B cell (primary cell): ENCODE measurements around the gene SLC6A12. TPM values are rescaled to one million over a fixed set of nuclear protein-coding genes. Genes with fewer than 3 reads are reported as not detected.

Experiments used
- ATAC-seq: fragments of 200-7000 bp; cut with Tn5 transposase; one replicate; pipeline ENCODE4 v1.10.0; 2021; ENCODE audit warnings: low read depth, mild to moderate bottlenecking, moderate number of reproducible peaks, moderate library complexity
- CTCF ChIA-PET: fragments of 350-600 bp; sonication (Branson Sonifier 250); formaldehyde crosslinking; loops from one replicate; lab custom pipeline; 2021; ENCODE audit warnings: antibody characterized with exemption, inconsistent platforms; lab: Charles Lee
- POLR2A ChIA-PET: fragments of 350-600 bp; sonication (Branson Sonifier 250); formaldehyde crosslinking; loops from one replicate; lab custom pipeline; 2021; ENCODE audit warnings: antibody characterized with exemption; lab: Charles Lee
- DNase-seq: peaks from one replicate; pipeline ENCODE4 v3.0.0; 2013
- H2AFZ ChIP-seq: 2 replicates; pipeline ENCODE4 v1.6.1; 2012; ENCODE audit warnings: mild to moderate bottlenecking, low read depth, low read length; ENCODE audit not compliant: insufficient read depth, poor library complexity, severe bottlenecking
- H3K27ac ChIP-seq, 2 donors: 1 replicate in 1 of 2; 2 replicates in 1 of 2; pipeline ENCODE4 v1.5.1; 2012 to 2013; ENCODE audit warnings: low read length in 2 of 2, mild to moderate bottlenecking in 2 of 2, moderate library complexity in 1 of 2
- H3K27me3 ChIP-seq, 4 experiments: fragments of 200-600 bp in 1 of 4; sonication (generic) in 1 of 4; replicated peaks in 1 of 4; 1 replicate in 2 of 4; 2 replicates in 2 of 4; pipeline versions ENCODE4 v1.6.1 to v1.7.0; 2013 to 2016; ENCODE audit warnings: low read length in 3 of 4, mild to moderate bottlenecking in 2 of 4, mixed read lengths in 1 of 4, moderate library complexity in 1 of 4; ENCODE audit not compliant: insufficient read depth in 4 of 4, control insufficient read depth in 3 of 4; ENCODE audit errors: control extremely low read depth in 1 of 4
- H3K36me3 ChIP-seq, 2 experiments: replicated peaks in 1 of 2; 1 replicate in 1 of 2; 2 replicates in 1 of 2; pipeline versions ENCODE4 v1.6.1 to v1.7.1; 2013; ENCODE audit warnings: low read length in 1 of 2; ENCODE audit not compliant: insufficient read depth in 2 of 2, control insufficient read depth in 1 of 2; ENCODE audit errors: control extremely low read depth in 1 of 2, extremely low read depth in 1 of 2
- H3K4me1 ChIP-seq, 2 donors: fragments of 200-600 bp in 1 of 2; sonication (generic) in 1 of 2; 1 replicate in 1 of 2; 2 replicates in 1 of 2; pipeline versions ENCODE4 v1.5.1 to v1.6.1; 2013 to 2017; ENCODE audit warnings: low read length in 2 of 2; ENCODE audit not compliant: control insufficient read depth in 2 of 2, insufficient read depth in 2 of 2
- H3K4me2 ChIP-seq: replicated peaks from 2 replicates; pipeline ENCODE3; 2012; ENCODE audit warnings: mild to moderate bottlenecking, low read depth, low read length; ENCODE audit not compliant: poor library complexity, severe bottlenecking
- H3K4me3 ChIP-seq, 5 experiments: fragments of 200-600 bp in 1 of 5; sonication (generic) in 1 of 5; 1 replicate in 3 of 5; 2 replicates in 2 of 5; pipeline versions ENCODE4 v1.5.1 to v1.7.0; 2011 to 2016; ENCODE audit warnings: low read length in 4 of 5, mild to moderate bottlenecking in 4 of 5, low read depth in 2 of 5, control low read depth in 1 of 5, moderate library complexity in 1 of 5; ENCODE audit not compliant: insufficient read depth in 1 of 5; ENCODE audit errors: control extremely low read depth in 1 of 5, extremely low read depth in 1 of 5
- H3K79me2 ChIP-seq: fragments of 200-600 bp; sonication (generic); one replicate; pipeline ENCODE4 v1.6.0; 2016; ENCODE audit warnings: low read length; ENCODE audit not compliant: control insufficient read depth, insufficient read depth
- H3K9ac ChIP-seq: fragments of 200-600 bp; sonication (generic); 2 replicates; pipeline ENCODE4 v1.6.1; 2017; ENCODE audit warnings: mild to moderate bottlenecking, low read length, moderate library complexity
- H3K9me3 ChIP-seq, 3 donors: one replicate each; pipeline versions ENCODE4 v1.6.1 to v1.7.1; 2013; ENCODE audit warnings: low read length in 2 of 3; ENCODE audit not compliant: control insufficient read depth in 2 of 3, insufficient read depth in 1 of 3; ENCODE audit errors: control extremely low read depth in 1 of 3
- H4K20me1 ChIP-seq: 2 replicates; pipeline ENCODE4 v1.6.0; 2012; ENCODE audit warnings: mild to moderate bottlenecking, low read length; ENCODE audit not compliant: insufficient read depth, control insufficient read depth, poor library complexity, severe bottlenecking
- H3K27ac Mint-ChIP-seq: one replicate; pipeline ENCODE4 v1.8.0; 2021; ENCODE audit warnings: mixed read lengths
- H3K27me3 Mint-ChIP-seq: one replicate; pipeline ENCODE4 v1.8.0; 2021; ENCODE audit warnings: mixed read lengths
- H3K4me1 Mint-ChIP-seq: one replicate; pipeline ENCODE4 v1.8.0; 2021; ENCODE audit warnings: mixed read lengths
- H3K4me3 Mint-ChIP-seq: one replicate; pipeline ENCODE4 v1.8.0; 2021; ENCODE audit warnings: mixed read lengths
- H3K9me3 Mint-ChIP-seq: one replicate; pipeline ENCODE4 v1.8.0; 2022; ENCODE audit warnings: mixed read lengths; ENCODE audit not compliant: insufficient read depth
- EZH2 ChIP-seq: IDR thresholded peaks from 2 replicates; pipeline ENCODE4 v1.6.1; 2012; ENCODE audit warnings: borderline replicate concordance, low read depth, mild to moderate bottlenecking, moderate library complexity, low read length; ENCODE audit not compliant: insufficient read depth, poor library complexity, severe bottlenecking
- WGBS: methylation state at CpG from one replicate; pipeline ENCODE4 v1.1.5; 2013; ENCODE audit warnings: missing lambda C conversion rate; ENCODE audit not compliant: insufficient coverage; 5-methylcytosine and 5-hydroxymethylcytosine counted together
- intact Hi-C: fragments of 100-400 bp; cut with micrococcal nuclease; formaldehyde crosslinking; loops from one replicate; pipeline ENCODE4 v1.10.0; 2022
- polyA plus RNA-seq: library from polyadenylated mRNA; depleted of rRNA; stranded (reverse); fragments of >200 nt; gene quantifications from 2 replicates; pipeline ENCODE4 v1.2.3, GENCODE V29; 2012
- total RNA-seq, 2 donors: library from RNA; stranded (reverse); fragments of 120-200 nt in 1 of 2; gene quantifications; 1 replicate in 1 of 2; 2 replicates in 1 of 2; pipeline versions ENCODE4 v1.2.3 to v1.2.4, GENCODE V29; 2013 to 2022
- TF ChIP-seq, protein P1 (sequence below): fragments of 200-600 bp; IDR thresholded peaks from one replicate; pipeline ENCODE4 v1.8.0; 2022; ENCODE audit warnings: antibody characterized with exemption, mild to moderate bottlenecking

The SLC6A12 gene
- total and polyA plus RNA-seq, 2 donors (not counting 1 experiment from before 2014, with no cell fraction given) = 0.06 TPM; not detected in 1

DNA sequence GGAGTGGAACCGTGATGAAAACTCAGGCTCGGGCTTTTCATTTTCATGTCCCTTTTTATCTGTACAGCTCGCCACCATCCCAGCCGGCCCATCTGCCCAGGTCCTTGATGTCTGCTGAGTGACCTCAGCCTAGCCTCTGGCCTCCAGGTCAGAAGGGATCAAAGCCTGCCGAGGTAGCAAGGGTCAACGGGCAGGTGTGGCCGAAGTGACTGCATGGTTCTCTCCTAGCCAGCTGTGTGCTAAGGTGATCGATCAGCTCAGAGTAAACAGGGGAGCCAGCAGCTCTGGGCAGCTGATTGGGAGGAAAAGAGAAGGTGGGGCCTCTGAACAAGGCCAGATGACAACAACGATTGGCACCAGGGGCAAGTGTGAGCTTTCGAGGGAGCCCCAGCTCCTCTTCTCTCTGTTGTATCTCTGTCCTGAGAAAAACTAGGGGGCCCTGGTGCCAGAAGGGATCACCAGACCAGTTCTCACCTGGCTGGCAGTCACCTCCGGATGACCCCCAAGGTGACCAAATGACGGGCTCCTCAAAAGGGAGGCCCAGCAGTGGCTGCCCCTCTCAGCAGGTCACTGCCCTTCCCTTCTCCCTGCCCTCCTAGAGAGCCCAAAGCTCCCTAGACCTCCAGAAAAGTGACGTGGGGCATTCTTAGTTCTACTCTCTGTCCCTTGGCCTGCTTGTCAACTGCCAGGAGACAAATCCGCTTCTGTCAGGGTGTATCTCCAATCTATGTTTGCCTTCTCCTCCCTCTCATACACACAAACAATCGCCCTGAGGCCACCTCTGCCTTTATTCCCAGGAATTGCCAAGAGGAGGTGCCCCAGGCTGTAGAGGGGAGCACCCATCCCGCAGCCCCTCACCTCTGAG, 3.4 kb downstream of the SLC6A12 start:
- Histone ChIP-seq H3K9me3 (peaks cover 0 to 8% (median 0%) of the 10 kb centered on the region in 3 donors), H3K27ac (no peak overlapping the region), H3K4me2 (no peak overlapping the region), H3K79me2 (no peaks in the 10 kb centered on the region), H3K36me3 (no peaks in the 10 kb centered on the region), H4K20me1 (no peaks in the 10 kb centered on the region), H2AFZ (no peak overlapping the region), H3K4me3 (no peak overlapping the region), H3K27me3 (peaks cover 0 to 26% (median 4%) of the 10 kb centered on the region in 4 experiments), H3K4me1 (peaks cover 3 to 8% of the 10 kb centered on the region in 2 donors), H3K9ac (no peak overlapping the region)
- peaks cover 55% of the 10 kb centered on the region for H3K27me3 Mint-ChIP-seq
- H3K9me3 Mint-ChIP-seq = peaks cover 2% of the 10 kb centered on the region
- ChIA-PET CTCF (no interaction called here), POLR2A (no interaction called here)
- no peak for ATAC-seq
- no peak overlapping the region for H3K4me3 Mint-ChIP-seq
- 86% methylated on average over 12 of the region's 16 CpGs for WGBS
- no peak overlapping the region for H3K27ac Mint-ChIP-seq
- peaks cover 10% of the 10 kb centered on the region for H3K4me1 Mint-ChIP-seq
- no peak for DNase-seq
- intact Hi-C loops = no loop called here
- TF ChIP-seq, protein P1, sequence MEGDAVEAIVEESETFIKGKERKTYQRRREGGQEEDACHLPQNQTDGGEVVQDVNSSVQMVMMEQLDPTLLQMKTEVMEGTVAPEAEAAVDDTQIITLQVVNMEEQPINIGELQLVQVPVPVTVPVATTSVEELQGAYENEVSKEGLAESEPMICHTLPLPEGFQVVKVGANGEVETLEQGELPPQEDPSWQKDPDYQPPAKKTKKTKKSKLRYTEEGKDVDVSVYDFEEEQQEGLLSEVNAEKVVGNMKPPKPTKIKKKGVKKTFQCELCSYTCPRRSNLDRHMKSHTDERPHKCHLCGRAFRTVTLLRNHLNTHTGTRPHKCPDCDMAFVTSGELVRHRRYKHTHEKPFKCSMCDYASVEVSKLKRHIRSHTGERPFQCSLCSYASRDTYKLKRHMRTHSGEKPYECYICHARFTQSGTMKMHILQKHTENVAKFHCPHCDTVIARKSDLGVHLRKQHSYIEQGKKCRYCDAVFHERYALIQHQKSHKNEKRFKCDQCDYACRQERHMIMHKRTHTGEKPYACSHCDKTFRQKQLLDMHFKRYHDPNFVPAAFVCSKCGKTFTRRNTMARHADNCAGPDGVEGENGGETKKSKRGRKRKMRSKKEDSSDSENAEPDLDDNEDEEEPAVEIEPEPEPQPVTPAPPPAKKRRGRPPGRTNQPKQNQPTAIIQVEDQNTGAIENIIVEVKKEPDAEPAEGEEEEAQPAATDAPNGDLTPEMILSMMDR = no peak
- TF ChIP-seq EZH2 = no peak

DNA sequence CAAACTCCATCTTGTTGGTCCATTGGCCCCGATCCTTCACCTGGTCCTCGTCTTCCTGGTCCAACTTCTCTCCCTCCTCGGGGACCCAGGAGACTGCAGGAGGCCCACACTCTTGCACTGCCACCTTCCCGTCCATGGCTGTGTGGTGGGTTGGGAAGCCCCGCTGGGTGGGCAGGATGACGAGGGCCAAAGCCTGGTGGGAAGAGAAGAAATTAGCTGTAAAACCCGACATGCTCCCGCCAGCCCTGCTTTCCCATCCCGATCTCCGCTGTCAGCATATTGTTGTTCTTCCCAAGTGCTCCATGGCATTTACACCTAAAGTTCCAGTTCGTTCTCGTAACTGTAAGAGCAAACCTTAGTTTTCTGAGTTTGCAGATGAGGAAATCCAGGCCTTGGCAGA, 4.1 kb downstream of the SLC6A12 start:
- ATAC-seq = no peak
- H3K36me3 ChIP-seq = no peaks in the 10 kb centered on the region
- H3K27ac Mint-ChIP-seq = no peak overlapping the region
- no peaks in the 10 kb centered on the region for H3K79me2 ChIP-seq
- no peak overlapping the region for H3K4me2 ChIP-seq
- TF ChIP-seq EZH2 = no peak
- TF ChIP-seq, protein P1 = no peak
- H3K4me3 Mint-ChIP-seq = no peak overlapping the region
- H3K4me1 Mint-ChIP-seq = peaks cover 10% of the 10 kb centered on the region
- ChIA-PET CTCF (interaction anchor here (0.6 kb wide), 1 partner anchor 13 kb away, joined by 3 read pairs; no protein-coding TSS in a partner anchor), POLR2A (no interaction called here)
- H3K27me3 Mint-ChIP-seq = peaks cover 55% of the 10 kb centered on the region
- DNase-seq = no peak
- peaks cover 0 to 31% (median 7%) of the 10 kb centered on the region in 4 experiments for H3K27me3 ChIP-seq
- H3K9me3 ChIP-seq = peaks cover 0 to 8% (median 0%) of the 10 kb centered on the region in 3 donors
- intact Hi-C loops = no loop called here
- no peak overlapping the region for H3K27ac ChIP-seq
- H4K20me1 ChIP-seq = no peaks in the 10 kb centered on the region
- H3K9me3 Mint-ChIP-seq = peaks cover 2% of the 10 kb centered on the region
- H3K4me3 ChIP-seq = no peak overlapping the region
- H2AFZ ChIP-seq = no peak overlapping the region
- peaks cover 3 to 8% of the 10 kb centered on the region in 2 donors for H3K4me1 ChIP-seq
- WGBS = 92% methylated on average over 9 of the region's 12 CpGs
- no peak overlapping the region for H3K9ac ChIP-seq
